ENCODE measurements around the gene BNIP5.

BNIP5 gene

DNA sequence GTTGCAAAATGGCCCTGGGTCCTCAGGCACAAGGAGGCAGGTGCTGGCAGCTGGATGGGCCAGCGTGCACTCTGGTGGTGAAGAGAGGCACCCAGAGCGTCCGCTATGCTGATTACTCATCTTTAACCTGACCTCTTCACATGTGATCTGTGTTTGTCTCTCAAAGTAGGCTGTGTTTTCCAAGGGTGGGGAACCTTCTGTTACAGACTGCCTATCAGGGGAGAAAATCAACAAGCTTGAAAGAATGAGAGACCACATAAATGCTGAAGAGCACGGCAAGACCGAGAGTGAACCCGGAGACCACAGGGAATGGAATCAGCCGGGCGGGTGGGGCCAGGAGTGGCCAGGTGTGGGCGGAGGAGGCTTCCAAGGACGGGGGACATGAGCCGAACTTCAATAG lies 16.2 kb downstream of the BNIP5 start:
- DNase-seq = no peak

DNA sequence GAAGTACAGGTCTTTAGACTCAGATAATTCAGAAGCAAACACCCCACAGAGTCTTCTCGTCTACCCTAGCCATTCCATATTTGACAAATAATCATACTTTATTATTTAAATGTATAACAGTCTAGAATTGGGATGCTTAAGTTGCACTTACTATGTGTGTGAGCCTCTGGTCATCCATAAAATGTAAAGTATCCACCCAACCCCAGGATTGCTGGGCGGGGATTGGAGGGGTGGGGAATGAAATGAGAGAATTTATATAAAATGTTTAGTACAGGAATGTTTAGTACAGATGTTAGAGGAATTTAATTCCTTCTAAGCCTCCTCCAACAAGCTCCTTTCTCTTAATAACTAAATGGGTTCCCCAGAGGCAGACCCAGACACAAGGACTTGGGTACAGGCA lies 16.9 kb downstream of the BNIP5 start:
- DNase-seq = no peak

DNA sequence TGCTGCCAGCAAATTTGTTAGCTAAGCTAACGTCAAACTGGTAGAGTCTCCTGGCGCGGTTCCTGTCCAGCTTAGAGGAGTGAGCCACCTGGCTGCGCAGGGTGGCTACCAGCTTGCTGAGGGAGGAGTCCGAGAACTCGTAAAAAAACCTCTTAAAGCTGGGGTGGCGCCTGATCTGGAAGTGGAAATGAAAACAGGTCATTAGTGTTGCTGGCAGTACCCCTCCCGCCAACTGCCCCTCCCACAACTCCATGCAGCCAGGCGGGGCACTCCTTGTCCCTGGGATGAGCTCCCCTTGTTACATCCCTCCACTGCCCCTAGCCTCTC lies 17.3 kb downstream of the BNIP5 start:
- DNase-seq = no peak

DNA sequence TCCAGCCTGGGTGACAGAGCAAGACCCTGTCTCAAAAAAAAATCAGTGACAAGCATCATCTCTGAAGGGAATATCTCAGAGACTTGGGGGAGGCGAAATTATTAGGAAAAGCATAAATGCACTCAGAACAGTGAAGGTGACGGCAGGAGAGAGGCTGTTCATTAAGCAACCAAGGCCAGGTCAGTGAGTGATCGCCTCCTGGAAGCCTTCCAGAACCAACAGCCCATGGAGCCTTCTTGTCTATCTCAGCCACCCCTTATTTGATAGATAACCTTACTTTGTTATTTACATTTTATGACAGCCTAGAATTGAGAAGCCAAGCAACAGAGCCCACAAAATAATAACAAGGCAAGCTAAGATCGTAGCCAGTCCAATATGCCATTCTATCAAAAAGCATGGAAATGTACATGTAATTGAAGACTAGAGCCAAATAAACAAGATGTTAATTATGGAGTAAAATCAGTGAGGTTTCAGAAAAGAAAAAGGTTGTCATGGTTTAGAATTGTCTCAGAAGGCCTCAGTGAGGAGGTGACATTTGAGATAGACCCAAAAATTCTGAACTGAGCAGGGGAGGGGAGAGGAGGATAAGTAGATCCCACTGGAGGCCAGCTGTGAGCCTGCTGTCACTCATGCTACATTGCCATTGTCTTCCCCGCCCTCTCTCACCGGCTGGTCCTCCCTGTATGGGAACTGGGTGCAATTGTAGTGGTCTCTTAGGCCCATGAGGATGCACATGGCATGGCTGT lies 17.8 kb downstream of the BNIP5 start:
- DNase-seq = no peak

DNA sequence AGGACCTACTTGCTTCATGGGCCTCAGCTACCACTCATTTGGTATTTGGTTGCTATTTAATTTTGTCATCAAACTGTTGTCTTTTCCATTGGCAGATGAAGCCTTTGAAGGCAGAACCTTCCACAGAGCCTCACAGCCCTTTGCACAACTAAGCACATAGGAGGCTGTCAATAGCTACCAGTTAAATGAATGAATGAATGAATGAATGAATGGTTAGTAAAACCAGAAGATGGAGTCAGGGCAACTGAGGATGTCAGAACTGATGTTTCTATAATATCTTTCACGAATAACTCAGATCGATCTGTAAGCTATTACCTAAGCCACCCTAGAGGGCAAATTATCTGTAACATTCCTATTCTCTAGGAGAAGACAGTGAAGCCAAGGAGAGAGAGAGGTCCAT lies 19.1 kb downstream of the BNIP5 start:
- DNase-seq = no peak

DNA sequence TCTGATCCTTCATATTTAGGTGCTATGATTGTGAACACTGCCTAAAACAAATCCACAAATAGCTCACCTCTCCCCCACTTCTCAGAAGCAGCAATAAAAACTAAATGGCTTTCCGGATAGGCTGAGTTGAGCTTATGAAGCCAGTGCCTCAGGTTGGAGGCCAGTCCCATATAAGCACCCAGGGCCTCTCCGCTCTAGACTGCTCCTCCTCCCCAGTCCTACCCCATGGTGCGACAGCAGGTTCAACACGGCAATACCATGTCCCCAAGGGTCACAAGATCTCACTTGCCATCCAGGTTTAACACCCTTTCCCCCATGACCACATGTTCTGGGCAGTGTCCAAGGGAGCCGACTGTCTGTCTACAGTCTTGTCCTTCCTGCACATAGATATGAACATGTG lies 20.8 kb downstream of the BNIP5 start:
- no peak for DNase-seq

DNA sequence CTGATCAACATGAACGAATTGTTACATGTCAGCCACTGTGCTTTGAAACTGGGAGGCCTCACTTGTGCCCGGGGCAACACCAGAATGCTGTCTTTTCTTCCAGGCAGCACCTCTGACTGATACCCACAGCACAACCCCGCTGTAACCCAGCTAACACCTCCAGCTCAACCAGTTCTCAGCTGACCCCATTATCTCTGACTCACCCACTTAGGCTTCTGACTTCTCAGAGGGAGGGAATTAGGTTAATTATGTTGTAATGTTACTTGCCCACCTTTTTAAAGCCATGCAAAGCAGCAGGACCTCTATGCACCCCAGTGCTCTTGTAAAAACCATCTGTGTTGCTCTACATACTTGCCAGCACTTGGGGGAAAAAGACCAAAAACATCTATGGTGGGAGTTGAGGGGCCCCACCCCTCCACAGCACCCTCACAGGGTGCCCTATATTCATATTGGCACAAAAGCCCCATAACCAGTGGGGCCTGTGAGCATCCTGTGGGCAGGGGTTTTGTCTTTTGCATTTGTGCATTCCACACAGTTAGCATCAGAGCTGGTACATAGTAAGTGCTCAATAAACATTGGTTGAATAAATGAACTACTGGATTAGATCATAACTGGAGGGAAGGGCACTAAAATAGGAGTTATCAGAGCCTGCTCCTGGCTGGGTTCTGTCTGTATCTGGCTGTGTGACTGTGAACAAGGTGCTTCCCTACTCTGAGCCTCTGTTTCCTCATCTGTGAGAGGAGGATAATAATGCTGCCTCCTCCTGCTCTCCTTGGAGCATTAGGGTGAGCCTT lies 22.3 kb downstream of the BNIP5 start:
- no peak for DNase-seq

DNA sequence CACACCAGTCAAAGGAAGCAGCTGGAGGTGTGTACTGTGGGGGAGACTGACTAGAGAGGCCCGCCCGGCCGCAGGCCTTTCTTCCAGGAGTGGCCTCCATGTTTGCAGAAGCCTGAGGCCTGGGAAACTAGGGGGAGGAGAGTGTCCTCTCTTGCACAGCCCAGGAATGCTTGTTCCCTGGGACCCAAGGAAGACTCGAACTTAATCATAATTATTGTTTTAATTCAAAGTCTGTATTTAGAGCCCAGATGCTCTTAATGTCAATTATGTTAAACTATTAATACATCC lies 23.1 kb downstream of the BNIP5 start:
- DNase-seq = no peak

DNA sequence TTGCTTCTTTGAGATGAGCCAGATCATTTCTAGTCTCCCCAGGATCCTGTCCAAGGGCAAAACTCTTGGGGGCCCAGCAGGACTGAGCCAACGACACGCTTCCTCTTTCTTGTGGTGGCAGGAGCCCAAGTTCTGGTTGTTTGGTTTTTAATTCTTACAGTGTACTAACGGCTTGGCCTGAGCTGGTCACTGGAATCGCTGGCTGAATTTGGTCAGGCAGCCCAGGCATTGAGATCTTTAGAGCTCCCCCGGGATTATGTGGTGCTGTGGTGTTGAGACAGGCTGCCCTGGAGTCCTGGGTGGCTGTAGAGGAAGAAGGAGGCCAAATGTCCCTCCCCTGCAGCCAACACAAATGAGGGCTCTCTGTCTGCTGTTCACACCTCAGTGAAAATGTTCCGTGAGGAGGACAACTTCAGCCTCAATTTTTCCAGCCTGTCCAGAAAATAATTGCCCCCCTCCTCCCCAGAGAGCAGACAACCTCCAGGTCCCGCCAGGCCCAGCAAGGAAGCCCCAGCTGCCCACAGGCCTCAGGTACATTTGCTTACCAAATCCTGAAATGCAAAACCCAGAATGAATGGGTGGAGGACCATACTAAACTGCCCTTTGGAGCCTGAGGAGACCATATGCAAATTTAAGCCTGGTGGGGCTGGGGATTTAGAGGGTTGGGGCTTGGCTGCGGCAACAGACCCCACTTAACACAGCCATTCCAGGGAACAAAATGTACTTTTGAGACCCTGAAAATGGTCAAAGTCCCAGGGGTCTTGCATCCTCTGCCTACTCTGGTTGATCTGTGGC lies 23.6 kb downstream of the BNIP5 start:
- no peak for DNase-seq

DNA sequence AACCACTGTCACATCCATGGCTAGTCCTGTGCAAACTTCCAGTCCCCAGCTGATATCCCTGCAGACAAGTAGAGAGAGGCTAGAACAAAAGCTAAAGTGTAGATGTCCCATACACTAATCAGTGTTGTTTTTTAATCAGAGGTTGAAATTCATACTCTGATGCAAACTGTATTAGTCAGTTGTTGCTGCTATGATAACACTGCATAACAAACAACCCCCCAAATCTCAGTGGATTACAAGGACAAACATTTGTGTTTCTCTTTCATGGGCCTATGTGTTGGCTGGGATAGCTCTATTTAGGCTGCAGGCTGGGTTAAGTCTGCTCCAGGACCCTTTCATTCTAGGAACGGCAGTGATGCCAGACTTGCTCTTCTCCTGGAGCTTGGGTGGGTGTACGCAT lies 26.8 kb downstream of the BNIP5 start:
- DNase-seq = no peak

DNA sequence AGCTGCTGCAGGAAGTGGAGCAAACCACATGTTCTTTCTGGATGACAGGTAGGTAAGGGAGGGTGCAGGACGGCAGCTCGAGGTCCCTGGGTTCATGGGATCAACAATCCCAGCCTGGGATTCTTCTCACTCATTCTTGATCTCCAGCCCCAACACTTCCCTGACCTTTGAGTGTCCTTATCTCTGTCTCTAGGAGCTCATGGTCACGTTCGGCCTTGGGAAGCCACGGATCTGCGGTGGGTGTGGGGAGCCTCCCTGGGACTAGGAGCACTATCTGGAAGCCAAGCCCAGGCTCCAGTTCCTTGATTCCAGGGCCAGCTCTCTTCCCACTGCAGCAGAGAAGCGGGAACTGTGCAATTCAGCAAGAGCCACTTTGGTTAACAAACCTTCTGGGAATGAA lies 27.5 kb downstream of the BNIP5 start:
- no peak for DNase-seq

DNA sequence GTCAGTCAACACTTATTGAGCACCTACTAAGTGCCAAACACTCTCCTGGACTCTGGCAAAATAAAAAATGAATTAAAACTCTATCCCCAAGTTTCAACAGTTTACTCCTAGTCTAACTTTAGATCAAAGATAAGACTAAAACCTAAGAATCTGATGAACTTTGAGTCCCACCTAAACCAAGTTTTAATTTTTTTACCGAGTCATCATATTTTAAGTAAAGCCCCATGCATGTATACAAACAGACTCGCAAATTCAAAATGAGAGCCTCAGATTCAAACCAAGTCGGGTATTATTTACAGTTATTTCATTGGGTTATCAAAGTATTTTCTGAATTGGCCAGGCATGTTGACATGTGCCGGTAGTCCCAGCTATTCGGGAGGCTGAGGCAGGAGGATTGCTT lies 28.2 kb downstream of the BNIP5 start:
- DNase-seq = no peak

DNA sequence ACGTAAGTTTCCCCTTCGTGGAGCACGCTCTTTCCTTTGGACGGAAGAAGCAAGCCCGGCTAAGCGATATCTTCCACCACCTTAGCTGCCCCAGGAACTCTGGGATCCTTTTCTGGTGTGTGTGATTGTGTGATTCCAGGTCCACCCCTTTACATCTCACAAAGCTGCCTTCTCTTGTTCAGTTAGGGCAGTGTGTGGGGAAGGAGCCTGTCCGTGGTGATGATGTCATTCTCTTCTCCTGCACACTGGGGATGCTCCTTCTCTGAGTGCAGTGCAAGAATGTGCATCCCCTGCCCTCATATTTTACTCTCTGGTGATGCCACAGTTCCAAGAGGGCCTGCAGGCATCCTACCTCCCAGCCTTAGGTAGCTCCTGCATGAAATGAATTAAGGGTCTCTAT lies 30.3 kb downstream of the BNIP5 start:
- DNase-seq = no peak

DNA sequence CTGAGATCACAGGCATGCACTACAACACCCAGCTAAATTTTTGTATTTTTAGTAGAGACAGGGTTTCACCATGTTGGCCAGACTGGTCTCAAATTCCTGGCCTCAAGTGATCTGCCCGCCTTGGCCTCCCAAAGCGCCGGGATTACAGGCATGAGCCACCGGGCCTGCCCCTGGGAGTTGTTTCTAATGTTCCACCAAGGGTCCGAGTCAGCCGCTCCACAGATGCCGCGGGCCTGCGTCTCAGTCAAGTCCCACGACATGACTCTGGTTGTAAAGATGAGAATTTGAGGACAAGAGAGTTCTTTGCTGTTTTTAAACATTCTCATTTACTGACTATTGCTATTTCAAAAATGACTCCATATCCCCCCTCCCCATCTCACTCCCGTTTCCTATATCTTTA lies 30.8 kb downstream of the BNIP5 start:
- DNase-seq = no peak

DNA sequence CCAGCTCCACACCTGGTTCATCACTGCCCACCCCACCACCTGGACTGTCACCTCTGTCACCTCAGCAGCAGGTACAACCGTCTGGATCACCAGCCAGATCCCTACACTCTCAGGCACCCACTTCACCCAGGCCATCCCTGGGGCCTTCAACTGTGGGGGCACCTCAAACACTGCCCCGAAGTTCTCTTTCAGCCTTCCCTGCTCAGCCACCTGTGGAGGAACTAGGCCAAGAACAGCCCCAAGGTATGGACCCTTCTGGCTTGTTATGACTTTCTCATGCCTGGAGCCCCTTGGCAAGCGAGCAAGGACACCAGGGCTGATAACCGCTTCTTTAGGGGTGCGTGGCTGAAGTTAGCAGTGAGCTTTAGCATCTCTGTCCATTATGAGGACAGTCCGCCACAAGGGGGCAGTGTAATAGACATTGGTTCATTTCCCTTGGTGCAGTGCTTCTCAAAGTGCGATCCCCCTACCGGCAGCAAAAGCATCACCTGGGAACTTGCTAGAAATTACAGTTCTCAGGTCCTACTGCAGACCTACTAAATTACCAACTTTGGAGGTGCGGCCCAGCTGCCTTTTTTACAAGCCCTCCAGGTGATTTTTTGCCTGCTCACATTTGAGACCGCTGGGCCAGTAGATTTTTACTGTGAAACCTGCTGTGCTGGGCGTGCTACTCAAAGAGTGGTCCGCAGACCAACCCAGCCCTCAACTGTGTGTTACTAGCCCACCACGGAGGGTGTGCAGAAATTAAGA lies 34.3 kb downstream of the BNIP5 start:
- DNase-seq = peak; percentile 53

DNA sequence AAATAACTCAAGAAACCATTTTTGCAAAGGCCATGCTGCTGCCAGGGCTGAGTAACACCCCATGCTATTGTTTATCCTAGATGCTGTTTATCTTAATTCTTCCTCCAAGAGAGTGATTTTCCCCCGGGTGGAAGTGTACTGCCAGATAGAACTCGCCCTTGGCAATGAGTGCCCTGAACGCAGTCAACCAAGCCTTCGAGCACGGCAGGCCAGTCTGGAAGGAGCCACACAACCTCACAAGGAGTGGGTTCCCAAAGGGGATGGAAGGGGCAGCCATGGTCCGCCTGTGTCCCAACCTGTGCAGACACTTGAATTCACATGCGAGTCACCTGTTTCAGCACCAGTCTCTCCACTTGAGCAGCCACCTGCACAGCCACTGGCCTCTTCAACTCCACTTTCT lies 34.9 kb downstream of the BNIP5 start:
- DNase-seq = no peak

DNA sequence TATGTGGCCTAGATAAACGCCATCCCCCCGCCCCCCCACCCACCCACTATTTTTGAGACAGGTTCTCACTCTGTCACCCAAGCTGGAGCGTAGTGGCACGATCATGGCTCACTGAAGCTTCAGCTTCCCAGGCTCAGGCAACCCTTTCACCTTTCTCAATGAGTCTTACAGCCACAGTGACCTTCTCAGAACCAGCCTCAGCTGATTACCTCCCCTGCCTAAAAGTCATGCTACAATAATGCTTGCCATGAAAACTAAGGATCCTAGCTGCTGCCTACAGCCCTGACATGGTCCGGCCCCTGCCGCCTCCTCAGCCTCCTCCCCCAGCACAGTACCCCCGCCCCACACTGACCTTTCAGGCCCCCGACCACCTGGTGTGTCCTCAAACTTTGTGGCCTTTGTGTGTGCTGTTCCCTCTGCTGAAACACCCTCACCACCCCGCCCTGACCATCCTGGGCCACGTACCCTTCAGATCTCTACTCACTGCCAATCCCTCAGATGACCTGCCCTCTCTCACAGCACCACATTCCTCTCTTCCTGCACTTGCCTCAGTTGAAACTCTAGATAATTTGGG lies 35.5 kb downstream of the BNIP5 start:
- DNase-seq = no peak

DNA sequence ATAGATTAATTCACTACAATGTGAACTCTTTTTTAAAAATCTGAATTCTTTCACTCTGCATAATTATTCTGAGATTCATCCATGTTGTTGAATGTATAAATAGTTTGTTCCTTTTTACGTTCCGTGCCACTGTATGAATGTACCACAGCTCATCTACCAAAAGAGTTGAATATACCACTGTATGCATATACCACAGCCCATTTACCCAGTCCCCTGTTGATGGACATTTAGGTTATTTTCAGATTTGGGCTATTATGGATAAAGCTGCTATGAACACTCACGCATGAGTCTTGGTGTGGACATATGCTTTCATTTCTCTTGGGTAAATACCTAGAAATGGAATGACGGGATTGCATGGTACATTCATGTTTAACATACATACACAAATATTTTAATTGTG lies 38.7 kb downstream of the BNIP5 start:
- no peak for DNase-seq

DNA sequence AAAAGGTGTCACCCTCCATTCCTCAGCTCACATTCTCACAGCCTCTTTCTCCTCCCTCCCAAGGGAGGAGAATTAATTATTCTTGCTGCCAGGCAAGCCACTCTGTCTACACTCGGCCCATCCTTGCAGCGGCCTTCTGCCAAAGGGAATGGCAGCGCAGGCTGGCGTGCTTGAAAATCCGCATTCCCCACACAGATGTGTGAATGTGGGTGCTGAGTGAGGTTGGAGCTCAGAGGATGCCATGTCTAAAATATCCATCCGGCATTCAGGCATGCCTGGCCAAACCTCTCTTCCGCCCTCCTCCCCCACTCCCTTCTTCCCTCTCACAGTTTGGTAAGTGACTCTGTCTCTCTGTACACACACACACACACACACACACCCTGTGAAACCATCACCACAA lies 39.2 kb downstream of the BNIP5 start:
- DNase-seq = no peak

DNA sequence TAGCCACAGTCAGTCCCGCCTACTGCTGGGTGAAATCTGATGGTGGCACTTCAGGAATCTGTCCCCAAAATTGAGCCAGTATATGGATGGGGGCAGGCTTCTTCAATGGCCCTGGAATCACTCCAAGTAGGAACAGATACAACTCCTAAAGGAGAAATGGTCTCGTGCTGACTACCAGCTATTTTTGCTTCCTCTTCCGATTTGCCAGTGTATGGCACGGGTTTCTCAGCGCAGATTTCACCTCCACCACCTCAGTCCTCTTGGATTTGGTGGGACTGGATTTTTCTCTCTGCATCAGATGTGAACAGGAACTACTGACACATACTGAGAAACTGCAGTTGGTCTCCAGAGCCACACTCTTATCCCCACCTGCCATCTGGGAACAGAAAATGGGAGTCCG lies 39.6 kb downstream of the BNIP5 start:
- DNase-seq = no peak

DNA sequence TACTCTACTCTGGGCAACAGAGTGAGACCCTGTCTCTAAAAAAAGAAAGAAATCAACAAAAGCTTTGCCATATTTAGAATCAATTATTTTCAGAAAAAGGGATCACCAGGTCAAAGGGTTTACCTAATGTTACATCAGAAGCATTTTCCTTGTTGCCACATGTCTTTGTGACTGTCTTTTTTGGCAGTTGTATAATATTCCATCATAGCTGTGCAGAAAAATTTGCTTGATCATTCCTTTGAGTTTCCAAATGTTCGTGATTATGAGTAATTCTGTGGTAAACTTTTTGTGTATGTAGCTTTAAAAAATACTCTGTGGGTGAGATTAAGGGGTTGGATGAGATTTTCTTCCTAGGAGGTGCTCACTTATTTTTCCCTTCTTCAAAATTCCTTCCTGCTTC lies 40.4 kb downstream of the BNIP5 start:
- no peak for DNase-seq

DNA sequence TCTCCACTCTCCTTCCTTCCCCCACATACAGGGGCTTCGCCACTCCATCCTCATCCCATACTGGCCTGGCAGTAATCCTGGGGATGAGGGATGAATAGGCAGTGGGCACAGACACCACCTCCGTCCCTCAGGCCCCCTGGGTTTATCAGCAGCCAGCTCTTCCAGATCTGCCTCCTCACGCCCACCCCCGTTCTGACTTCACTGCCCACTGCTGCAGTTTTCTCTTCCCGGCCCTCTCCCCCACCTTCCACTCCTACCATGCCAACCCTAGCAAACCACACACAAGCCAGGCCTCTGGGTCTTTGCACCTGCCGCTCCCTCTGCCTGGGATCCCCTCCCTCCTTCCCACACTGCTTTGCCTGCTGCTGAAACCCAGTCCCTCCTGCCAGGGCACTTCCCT lies 44.5 kb downstream of the BNIP5 start:
- no peak for DNase-seq
